HL-60 (cell line): Measurements from ENCODE around the gene ADAM22.

Experiments
- DNase-seq, 2 experiments: peaks; one replicate each; pipeline ENCODE4 v3.0.0-alpha.2; 2010 to 2020; ENCODE audit warnings: low read depth in 1 of 2, low spot score in 1 of 2
- H3K27ac ChIP-seq: fragments of 250-450 bp; sonication (Bioruptor Pico); replicated peaks from 2 replicates; pipeline ENCODE4 v1.5.1; 2020; ENCODE audit warnings: mild to moderate bottlenecking, moderate library complexity
- H3K27me3 ChIP-seq: fragments of 250-450 bp; sonication (Bioruptor Pico); 2 replicates; pipeline ENCODE4 v1.5.1; 2021; ENCODE audit warnings: mild to moderate bottlenecking, moderate library complexity; ENCODE audit not compliant: insufficient read depth, poor library complexity, severe bottlenecking
- H3K4me3 ChIP-seq: replicated peaks from 2 replicates; pipeline ENCODE4 v1.5.1; 2011; ENCODE audit warnings: mild to moderate bottlenecking, control low read depth, low read length; ENCODE audit not compliant: insufficient read depth
- CTCF ChIP-seq: IDR thresholded peaks from one replicate; pipeline ENCODE4 v1.5.1; 2011; ENCODE audit warnings: low read length, control low read depth, inconsistent platforms; ENCODE audit not compliant: insufficient read depth
- GABPA ChIP-seq: IDR thresholded peaks from 2 replicates; pipeline ENCODE4 v1.6.1; 2012; ENCODE audit warnings: low read depth
- POLR2AphosphoS5 ChIP-seq: IDR thresholded peaks from 2 replicates; pipeline ENCODE4 v1.6.1; 2012; ENCODE audit warnings: low read depth
- SPI1 ChIP-seq: IDR thresholded peaks from 2 replicates; pipeline ENCODE4 v1.6.1; 2012; ENCODE audit warnings: low read depth, mild to moderate bottlenecking, borderline replicate concordance
- TF ChIP-seq, protein P1 (sequence below): IDR thresholded peaks from 2 replicates; pipeline ENCODE4 v1.6.1; 2012; ENCODE audit warnings: low read depth; ENCODE audit not compliant: insufficient replicate concordance

ADAM22 gene

DNA sequence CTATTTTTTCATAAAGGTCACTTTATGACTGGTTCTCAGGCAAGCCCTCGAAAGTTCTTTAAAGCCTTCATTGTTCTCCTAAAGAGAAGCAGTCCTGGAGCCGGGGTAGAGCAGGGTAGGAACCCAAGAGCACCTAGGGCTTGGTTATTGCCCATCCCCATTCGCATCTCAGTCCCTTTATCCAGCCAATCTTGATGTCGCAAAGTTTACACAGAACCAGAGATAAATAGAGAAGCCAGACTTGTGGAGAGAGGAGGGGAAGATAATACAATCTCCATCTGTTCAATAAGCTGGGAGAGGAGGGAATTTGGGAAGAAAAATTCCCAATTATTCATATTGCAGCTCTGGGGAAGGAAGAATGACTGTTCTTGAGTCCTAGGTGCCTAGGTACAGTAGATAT is 292.1 kb downstream of the ADAM22 start:
- DNase-seq: no peak

DNA sequence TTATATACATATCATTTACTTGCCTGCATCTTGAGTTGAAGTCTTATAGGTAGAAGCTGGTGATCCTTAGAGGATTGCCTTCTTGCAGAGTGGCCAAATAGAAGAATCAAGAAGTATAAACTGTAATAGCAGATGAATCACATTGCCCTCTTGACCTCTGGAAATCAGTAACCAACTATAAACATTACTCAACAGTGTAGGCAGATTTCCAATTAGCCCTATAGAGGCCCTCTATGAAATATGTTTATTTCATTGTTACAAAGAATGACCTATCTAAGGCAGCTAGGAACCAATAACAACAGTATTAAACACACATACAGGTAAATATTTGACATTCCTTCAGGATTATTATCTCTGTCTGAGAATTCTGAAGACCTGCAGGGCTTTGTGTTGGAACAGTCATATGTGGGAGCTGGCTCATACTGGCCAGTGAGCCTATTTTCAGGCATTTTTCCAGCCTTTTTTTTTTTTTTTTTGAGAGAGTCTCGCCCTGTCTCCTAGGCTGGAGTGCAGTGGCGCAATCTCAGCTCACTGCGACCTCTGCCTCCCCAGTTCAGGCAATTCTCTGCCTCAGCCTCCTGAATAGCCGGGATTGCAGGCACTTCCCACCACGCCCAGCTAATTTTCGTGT is 292.9 kb downstream of the ADAM22 start:
- no peak overlapping the region for H3K27ac ChIP-seq
- no peak for DNase-seq
- TF ChIP-seq GABPA (no peak), SPI1 (no peak), POLR2AphosphoS5 (no peak), CTCF (no peak)
- TF ChIP-seq, protein P1, sequence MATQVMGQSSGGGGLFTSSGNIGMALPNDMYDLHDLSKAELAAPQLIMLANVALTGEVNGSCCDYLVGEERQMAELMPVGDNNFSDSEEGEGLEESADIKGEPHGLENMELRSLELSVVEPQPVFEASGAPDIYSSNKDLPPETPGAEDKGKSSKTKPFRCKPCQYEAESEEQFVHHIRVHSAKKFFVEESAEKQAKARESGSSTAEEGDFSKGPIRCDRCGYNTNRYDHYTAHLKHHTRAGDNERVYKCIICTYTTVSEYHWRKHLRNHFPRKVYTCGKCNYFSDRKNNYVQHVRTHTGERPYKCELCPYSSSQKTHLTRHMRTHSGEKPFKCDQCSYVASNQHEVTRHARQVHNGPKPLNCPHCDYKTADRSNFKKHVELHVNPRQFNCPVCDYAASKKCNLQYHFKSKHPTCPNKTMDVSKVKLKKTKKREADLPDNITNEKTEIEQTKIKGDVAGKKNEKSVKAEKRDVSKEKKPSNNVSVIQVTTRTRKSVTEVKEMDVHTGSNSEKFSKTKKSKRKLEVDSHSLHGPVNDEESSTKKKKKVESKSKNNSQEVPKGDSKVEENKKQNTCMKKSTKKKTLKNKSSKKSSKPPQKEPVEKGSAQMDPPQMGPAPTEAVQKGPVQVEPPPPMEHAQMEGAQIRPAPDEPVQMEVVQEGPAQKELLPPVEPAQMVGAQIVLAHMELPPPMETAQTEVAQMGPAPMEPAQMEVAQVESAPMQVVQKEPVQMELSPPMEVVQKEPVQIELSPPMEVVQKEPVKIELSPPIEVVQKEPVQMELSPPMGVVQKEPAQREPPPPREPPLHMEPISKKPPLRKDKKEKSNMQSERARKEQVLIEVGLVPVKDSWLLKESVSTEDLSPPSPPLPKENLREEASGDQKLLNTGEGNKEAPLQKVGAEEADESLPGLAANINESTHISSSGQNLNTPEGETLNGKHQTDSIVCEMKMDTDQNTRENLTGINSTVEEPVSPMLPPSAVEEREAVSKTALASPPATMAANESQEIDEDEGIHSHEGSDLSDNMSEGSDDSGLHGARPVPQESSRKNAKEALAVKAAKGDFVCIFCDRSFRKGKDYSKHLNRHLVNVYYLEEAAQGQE: no peak
- no peaks in the 10 kb centered on the region for H3K27me3 ChIP-seq
- no peak overlapping the region for H3K4me3 ChIP-seq

More for the DNA sequence above, 292.1 kb downstream of the ADAM22 start:
- TF ChIP-seq, protein P1: no peak
- no peak for TF ChIP-seq POLR2AphosphoS5
- no peak for TF ChIP-seq GABPA
- TF ChIP-seq SPI1: no peak
- no peak for TF ChIP-seq CTCF
- Histone ChIP-seq H3K4me3 (no peak overlapping the region), H3K27ac (no peak overlapping the region), H3K27me3 (no peaks in the 10 kb centered on the region)

- DNase-seq: no peak
- Histone ChIP-seq H3K27me3 (no peaks in the 10 kb centered on the region), H3K27ac (no peak overlapping the region), H3K4me3 (no peak overlapping the region)
- TF ChIP-seq SPI1: no peak
- TF ChIP-seq CTCF: no peak
Observed at GRCh38 chr7:88229302-88229995, 295.4 kb downstream of the ADAM22 start.

DNA sequence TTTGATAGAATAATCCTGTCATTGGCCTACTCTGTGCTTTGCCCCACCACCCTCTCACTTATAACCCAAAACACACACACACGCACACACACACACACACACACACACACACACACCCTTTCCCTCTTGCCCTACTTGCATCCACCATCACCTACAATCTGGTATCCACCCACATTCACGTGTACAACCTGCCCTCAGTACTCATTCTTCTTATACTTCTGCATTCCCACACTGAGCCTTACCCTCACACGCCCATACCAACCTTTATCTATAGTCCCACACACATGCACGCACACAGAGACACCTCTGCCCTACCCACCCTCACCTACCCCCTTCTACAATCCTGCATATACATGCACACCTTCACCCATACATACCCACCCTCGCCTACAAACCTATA is 296.6 kb downstream of the ADAM22 start:
- TF ChIP-seq SPI1: no peak
- Histone ChIP-seq H3K27me3 (no peaks in the 10 kb centered on the region), H3K27ac (no peak overlapping the region), H3K4me3 (no peak overlapping the region)
- DNase-seq: no peak
